Osteoblast (primary cell): Measurements from ENCODE around the gene ERBIN. TPM values are rescaled to one million over a fixed set of nuclear protein-coding genes. Genes with fewer than 3 reads are reported as not detected.

ENCODE experiments used
- DNase-seq: peaks from one replicate; pipeline ENCODE4 v3.0.0; 2011; ENCODE audit warnings: low spot score, mixed read lengths; ENCODE audit not compliant: insufficient read length; ENCODE audit errors: missing footprints
- H2AFZ ChIP-seq: 2 replicates; pipeline ENCODE4 v1.6.0; 2011; ENCODE audit warnings: mild to moderate bottlenecking, low read length
- H3K27ac ChIP-seq: 2 replicates; pipeline ENCODE4 v1.5.1; 2011; ENCODE audit warnings: mild to moderate bottlenecking, low read depth, low read length, moderate library complexity
- H3K27me3 ChIP-seq: 2 replicates; pipeline ENCODE4 v1.6.0; 2012; ENCODE audit warnings: mild to moderate bottlenecking, control low read depth, inconsistent platforms, low read length, moderate library complexity; ENCODE audit not compliant: insufficient read depth
- H3K36me3 ChIP-seq: 2 replicates; pipeline ENCODE4 v1.5.1; 2011; ENCODE audit warnings: mild to moderate bottlenecking, low read length, control low read depth, moderate library complexity; ENCODE audit not compliant: insufficient read depth
- H3K4me1 ChIP-seq: 2 replicates; pipeline ENCODE4 v1.5.1; 2011; ENCODE audit warnings: mild to moderate bottlenecking, low read length, control low read depth, moderate library complexity; ENCODE audit not compliant: insufficient read depth
- H3K4me2 ChIP-seq: 2 replicates; pipeline ENCODE4 v1.6.0; 2011; ENCODE audit warnings: mild to moderate bottlenecking, low read length; ENCODE audit not compliant: insufficient read depth
- H3K4me3 ChIP-seq: fragments of 200-600 bp; sonication (generic); 3 replicates; pipeline ENCODE4 v1.5.1; 2012; ENCODE audit warnings: mild to moderate bottlenecking, low read length, inconsistent platforms; ENCODE audit not compliant: insufficient read depth
- H3K79me2 ChIP-seq: 2 replicates; pipeline ENCODE4 v1.6.0; 2012; ENCODE audit warnings: mild to moderate bottlenecking, low read length, control low read depth, inconsistent platforms; ENCODE audit not compliant: insufficient read depth
- H3K9me3 ChIP-seq: 2 replicates; pipeline ENCODE4 v1.5.1; 2011; ENCODE audit warnings: low read depth, low read length, control low read depth
- H4K20me1 ChIP-seq: 2 replicates; pipeline ENCODE4 v1.6.0; 2012; ENCODE audit warnings: mild to moderate bottlenecking, low read length, control low read depth; ENCODE audit not compliant: insufficient read depth
- CTCF ChIP-seq: IDR thresholded peaks from 2 replicates; pipeline ENCODE4 v1.5.1; 2011; ENCODE audit warnings: mild to moderate bottlenecking, low read depth, low read length, moderate library complexity; ENCODE audit errors: extremely low read depth
- total RNA-seq: library from RNA; depleted of rRNA; stranded (reverse); fragments of >200 nt; gene quantifications from 2 replicates; pipeline ENCODE4 v1.2.3, GENCODE V29; 2012

Gene ERBIN
- total RNA-seq, 1 donor, result 199 TPM

GRCh38 chr5:65916066-65916465, 10.3 kb upstream of the ERBIN start:
- no peak for TF ChIP-seq CTCF
- Histone ChIP-seq H2AFZ (no peak overlapping the region), H3K36me3 (no peaks in the 10 kb centered on the region), H3K4me1 (peaks cover 4% of the 10 kb centered on the region), H3K4me3 (no peak overlapping the region), H3K4me2 (no peak overlapping the region), H3K9me3 (no peaks in the 10 kb centered on the region), H4K20me1 (no peaks in the 10 kb centered on the region), H3K79me2 (no peaks in the 10 kb centered on the region), H3K27ac (no peak overlapping the region), H3K27me3 (no peaks in the 10 kb centered on the region)
- DNase-seq, result no peak

GRCh38 chr5:65916636-65917035, 9.7 kb upstream of the ERBIN start:
- Histone ChIP-seq H3K27ac (no peak overlapping the region), H3K9me3 (no peaks in the 10 kb centered on the region), H3K36me3 (no peaks in the 10 kb centered on the region), H3K4me2 (peak overlapping the region; percentile 40), H3K79me2 (no peaks in the 10 kb centered on the region), H3K4me3 (no peak overlapping the region), H3K4me1 (peaks cover 4% of the 10 kb centered on the region), H2AFZ (peak overlapping the region; percentile 86), H3K27me3 (no peaks in the 10 kb centered on the region), H4K20me1 (no peaks in the 10 kb centered on the region)
- no peak for TF ChIP-seq CTCF
- DNase-seq, result no peak

DNA sequence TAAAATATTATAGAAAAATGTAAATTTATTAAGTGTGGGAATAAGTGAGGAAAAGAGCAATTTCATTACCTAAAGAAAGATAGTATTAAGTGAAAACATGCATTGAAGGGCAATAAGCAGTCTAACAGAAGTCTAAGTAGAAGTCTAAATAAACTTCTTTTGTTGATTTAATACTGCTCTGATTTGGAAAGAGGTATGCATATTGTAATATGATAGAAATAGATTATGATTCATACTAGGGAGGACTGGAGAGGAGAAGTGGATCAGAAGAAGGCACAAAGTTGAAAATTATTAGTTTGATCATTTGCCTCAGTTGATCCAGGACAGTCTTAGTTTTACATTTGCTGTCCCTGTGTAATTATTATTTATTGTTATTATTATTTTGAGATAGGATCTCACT, 6.6 kb upstream of the ERBIN start:
- H3K27ac ChIP-seq, result no peak overlapping the region
- no peaks in the 10 kb centered on the region for H4K20me1 ChIP-seq
- peak; percentile 93 for DNase-seq

DNA sequence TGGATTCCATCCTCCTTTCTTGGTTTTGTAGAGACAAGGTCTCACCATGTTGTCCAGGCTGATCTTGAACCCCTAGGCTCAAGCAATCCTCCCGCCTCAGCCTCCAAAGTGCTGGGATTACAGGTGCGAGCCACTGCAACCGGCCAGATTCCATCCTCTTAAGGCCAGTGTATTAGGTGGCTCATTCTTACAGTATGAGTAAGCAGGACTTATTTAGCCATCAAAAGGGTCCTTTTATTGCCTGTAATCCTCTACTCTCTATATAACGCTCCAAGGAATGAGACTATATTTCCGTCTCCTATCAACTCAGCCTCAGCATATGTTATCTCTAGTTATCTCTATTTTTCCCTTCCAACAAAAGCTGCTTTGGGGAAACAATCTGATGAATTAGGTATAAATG, 3.0 kb upstream of the ERBIN start:
- no peak for DNase-seq
- Histone ChIP-seq H3K9me3 (no peaks in the 10 kb centered on the region), H3K4me2 (no peak overlapping the region), H3K27me3 (no peaks in the 10 kb centered on the region), H2AFZ (no peak overlapping the region), H3K4me3 (no peak overlapping the region), H3K4me1 (peaks cover 13% of the 10 kb centered on the region), H3K79me2 (peaks cover 25% of the 10 kb centered on the region), H4K20me1 (peaks cover 5% of the 10 kb centered on the region), H3K27ac (no peak overlapping the region), H3K36me3 (no peaks in the 10 kb centered on the region)
- no peak for TF ChIP-seq CTCF

More for the DNA sequence above, 6.6 kb upstream of the ERBIN start:
- no peak for TF ChIP-seq CTCF
- Histone ChIP-seq H3K4me3 (no peak overlapping the region), H3K4me1 (peaks cover 8% of the 10 kb centered on the region), H3K4me2 (no peak overlapping the region), H2AFZ (no peak overlapping the region), H3K36me3 (no peaks in the 10 kb centered on the region), H3K79me2 (no peaks in the 10 kb centered on the region), H3K27me3 (no peaks in the 10 kb centered on the region), H3K9me3 (no peaks in the 10 kb centered on the region)
